Mesangial cell (primary cell): ENCODE results near the gene UPF1. TPM values are rescaled to one million over a fixed set of nuclear protein-coding genes. Genes with fewer than 3 reads are reported as not detected.

ENCODE experiments used
- total RNA-seq: library from RNA; depleted of rRNA; stranded (reverse); fragments of >200 nt; gene quantifications from 2 replicates; pipeline ENCODE4 v1.2.3, GENCODE V29; 2015

UPF1 gene
- total RNA-seq, result 48.4 and 58.9 TPM in 2 replicates

GRCh38 chr19:18831524-18832305, at the start of gene UPF1:
UPF1 (plus strand) TSS chr19:18831959; CDS start chr19:18832210, 251 bp downstream.

DNA sequence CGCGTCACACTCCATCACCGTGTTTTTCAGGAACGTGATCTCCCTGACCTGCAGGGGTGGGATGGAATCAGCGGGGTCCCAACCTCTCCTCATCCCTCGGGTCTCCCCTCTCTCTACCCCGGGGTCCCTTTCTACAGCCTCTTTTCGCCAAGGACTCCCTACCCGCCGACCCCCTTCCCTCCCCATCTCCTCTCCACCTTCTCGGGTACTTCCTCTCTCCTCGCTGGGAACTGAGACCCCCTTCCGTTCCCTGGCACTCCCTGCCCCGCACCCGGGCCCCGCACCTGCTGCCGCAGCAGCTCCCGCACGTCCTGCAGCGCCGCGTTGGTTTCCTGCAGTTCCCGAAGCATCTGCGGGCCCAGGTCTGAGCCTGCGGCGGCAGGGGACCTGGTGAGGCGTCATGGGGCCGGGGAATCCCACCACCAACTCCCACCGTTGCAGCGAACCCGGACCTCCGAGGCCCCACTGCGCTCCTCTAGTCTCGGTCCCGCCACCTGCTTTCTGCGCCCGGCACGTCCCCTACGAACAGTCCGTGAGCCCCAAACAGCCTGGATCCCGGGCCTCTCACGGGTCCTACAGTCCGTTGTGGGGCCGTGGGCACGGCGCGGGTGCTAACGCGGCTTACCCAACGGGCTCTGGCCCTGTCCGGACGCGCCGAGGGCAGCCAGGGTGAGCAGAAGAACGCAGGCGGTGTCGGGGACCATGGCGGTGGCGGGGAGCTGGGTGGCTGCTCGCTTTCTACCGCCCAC, 41.0 kb upstream of the UPF1 start, which contains the start of gene COMP:
TSS of gene COMP (minus strand) at position 740 of the 749 bp plus-strand sequence. CDS start at position 704, 36 bp downstream.

GRCh38 chr19:18895824-18896341, 64.1 kb downstream of the UPF1 start, which contains the start of gene CERS1:
CERS1 (minus strand) TSS chr19:18896158; CDS start chr19:18896072, 86 bp downstream.

Other genes starting within 250 kb of the UPF1 start
- 79.2 and 122 TPM in 2 replicates for gene REX1BD, start 243.2 kb upstream of the UPF1 start, total RNA-seq
- gene CRLF1, start 225.2 kb upstream of the UPF1 start, total RNA-seq, result 0.65 and 2.5 TPM in 2 replicates
- gene TMEM59L, start 219.1 kb upstream of the UPF1 start, total RNA-seq, result 0.16 and 1.3 TPM in 2 replicates
- gene KLHL26, start 194.9 kb upstream of the UPF1 start, total RNA-seq, result 6.4 and 7.6 TPM in 2 replicates
- gene CRTC1, start 148.3 kb upstream of the UPF1 start, total RNA-seq, result 2.6 and 12.7 TPM in 2 replicates
- gene COMP, start 40.7 kb upstream of the UPF1 start, total RNA-seq, result 0.25 TPM in 1 of 2 replicates, not detected in the other
- gene CERS1, start 64.2 kb downstream of the UPF1 start, total RNA-seq, result 0.81 and 2.8 TPM in 2 replicates
- gene COPE, start 87.4 kb downstream of the UPF1 start, total RNA-seq, result 307 and 338 TPM in 2 replicates
- gene DDX49, start 87.8 kb downstream of the UPF1 start, total RNA-seq, result 47.3 and 67.6 TPM in 2 replicates
- gene HOMER3, start 109.3 kb downstream of the UPF1 start, total RNA-seq, result 79.5 and 150 TPM in 2 replicates
- 24.6 and 28.0 TPM in 2 replicates for gene SUGP2, start 201.6 kb downstream of the UPF1 start, total RNA-seq
- 45.1 and 73.0 TPM in 2 replicates for gene ARMC6, start 201.6 kb downstream of the UPF1 start, total RNA-seq
- gene SLC25A42, start 232.0 kb downstream of the UPF1 start, total RNA-seq, result 3.4 and 7.5 TPM in 2 replicates